ENCODE data around the gene UNC13A. TPM values are rescaled to one million over a fixed set of nuclear protein-coding genes. Genes with fewer than 3 reads are reported as not detected.

UNC13A gene
- polyA plus RNA-seq, 3 donors, result 0.01 TPM; not detected in 2

- Histone ChIP-seq H3K27ac (ENCODE audit: low read depth in 1 of 2, low read length in 2 of 2) (no peak overlapping the region), H3K9me3 (replicated peaks in 1 of 2; ENCODE audit: control insufficient read depth in 1 of 2, insufficient read depth in 1 of 2, low read length in 2 of 2) (peaks cover 0 to 6% of the 10 kb centered on the region in 2 donors), H3K79me2 (ENCODE audit: insufficient read depth, low read length) (no peaks in the 10 kb centered on the region), H3K27me3 (ENCODE audit: control insufficient read depth in 2 of 2, insufficient read depth in 2 of 2, low read length in 2 of 2) (no peaks in the 10 kb centered on the region), H4K20me1 (ENCODE audit: insufficient read depth, low read length) (no peaks in the 10 kb centered on the region), H3K4me3 (replicated peaks in 1 of 3; ENCODE audit: low read depth in 2 of 3, low read length in 3 of 3) (no peak overlapping the region), H3K4me2 (replicated peaks; ENCODE audit: extremely low read depth, low read length, poor library complexity, severe bottlenecking) (no peak overlapping the region), H2AFZ (ENCODE audit: insufficient read depth, low read depth, low read length, poor library complexity, severe bottlenecking) (no peak overlapping the region), H3K9ac (ENCODE audit: insufficient read depth, low read length, poor library complexity, severe bottlenecking) (no peak overlapping the region), H3K36me3 (replicated peaks in 1 of 2; ENCODE audit: control insufficient read depth in 1 of 2, insufficient read depth in 2 of 2, low read length in 2 of 2) (no peaks in the 10 kb centered on the region), H3K4me1 (ENCODE audit: control insufficient read depth in 1 of 2, insufficient read depth in 2 of 2, low read length in 2 of 2) (no peaks in the 10 kb centered on the region)
- 94% methylated on average over 16 of the region's 16 CpGs for WGBS (ENCODE audit: insufficient coverage)
- Mint-ChIP-seq H3K27me3 (ENCODE audit: low read depth in 3 of 3) (peaks cover 5 to 9% (median 8%) of the 10 kb centered on the region in 3 donors), H3K4me3 (no peak overlapping the region), H3K36me3 (no peaks in the 10 kb centered on the region), H3K4me1 (no peaks in the 10 kb centered on the region), H3K9me3 (peaks cover 2 to 7% (median 4%) of the 10 kb centered on the region in 7 donors), H3K27ac (no peak overlapping the region)
- no peak for DNase-seq
- intact Hi-C loops (cut with micrococcal nuclease), result no loop called here
- TF ChIP-seq CTCF (IDR thresholded peaks at IDR 0.05), result no peak
These were observed 63.7 kb downstream of the UNC13A start for GRCh38 chr19:17624314-17624991.

- H3K9me3 Mint-ChIP-seq, result peaks cover 2 to 8% (median 4%) of the 10 kb centered on the region in 7 donors
- H3K4me3 Mint-ChIP-seq, result no peak overlapping the region
These were observed 64.8 kb downstream of the UNC13A start for GRCh38 chr19:17623224-17623935.

More at GRCh38 chr19:17623224-17623935, 64.8 kb downstream of the UNC13A start:
- no peak for TF ChIP-seq CTCF (IDR thresholded peaks at IDR 0.05)
- Mint-ChIP-seq H3K27me3 (ENCODE audit: low read depth in 3 of 3) (peaks cover 12 to 16% (median 12%) of the 10 kb centered on the region in 3 donors), H3K27ac (no peak overlapping the region), H3K36me3 (no peaks in the 10 kb centered on the region), H3K4me1 (no peaks in the 10 kb centered on the region)
- Histone ChIP-seq H3K36me3 (replicated peaks in 1 of 2; ENCODE audit: control insufficient read depth in 1 of 2, insufficient read depth in 2 of 2, low read length in 2 of 2) (no peaks in the 10 kb centered on the region), H3K4me1 (ENCODE audit: control insufficient read depth in 1 of 2, insufficient read depth in 2 of 2, low read length in 2 of 2) (no peaks in the 10 kb centered on the region), H4K20me1 (ENCODE audit: insufficient read depth, low read length) (no peaks in the 10 kb centered on the region), H3K27me3 (ENCODE audit: control insufficient read depth in 2 of 2, insufficient read depth in 2 of 2, low read length in 2 of 2) (no peaks in the 10 kb centered on the region), H3K4me2 (replicated peaks; ENCODE audit: extremely low read depth, low read length, poor library complexity, severe bottlenecking) (no peak overlapping the region), H3K9ac (ENCODE audit: insufficient read depth, low read length, poor library complexity, severe bottlenecking) (no peak overlapping the region), H3K79me2 (ENCODE audit: insufficient read depth, low read length) (no peaks in the 10 kb centered on the region), H3K4me3 (replicated peaks in 1 of 3; ENCODE audit: low read depth in 2 of 3, low read length in 3 of 3) (no peak overlapping the region), H2AFZ (ENCODE audit: insufficient read depth, low read depth, low read length, poor library complexity, severe bottlenecking) (no peak overlapping the region), H3K27ac (ENCODE audit: low read depth in 1 of 2, low read length in 2 of 2) (no peak overlapping the region), H3K9me3 (replicated peaks in 1 of 2; ENCODE audit: control insufficient read depth in 1 of 2, insufficient read depth in 1 of 2, low read length in 2 of 2) (peaks cover 0 to 6% of the 10 kb centered on the region in 2 donors)
- 89% methylated on average over 6 of the region's 31 CpGs for WGBS (ENCODE audit: insufficient coverage)
- intact Hi-C loops (cut with micrococcal nuclease), result no loop called here
- no peak for DNase-seq

Data from CD14-positive monocyte (primary cell).